ENCODE results near the gene PRDX6.
"Not testable (repeated sequence)": the region's sequence is repeated elsewhere in the genome, so short reads cannot be mapped to it uniquely, and the experiment has no call there.

Gene PRDX6

GRCh38 chr1:173489929-173490328 lies 12.8 kb downstream of the PRDX6 start:
- no peak for DNase-seq
- intact Hi-C loops (cut with DNase I): no loop called here

- no peak for DNase-seq
- intact Hi-C loops (cut with DNase I): no loop called here
Observed at GRCh38 chr1:173491508-173491907, 14.4 kb downstream of the PRDX6 start.

GRCh38 chr1:173493125-173493524 lies 16.0 kb downstream of the PRDX6 start:
- DNase-seq; intact Hi-C loops (cut with DNase I): not testable (repeated sequence)

- no peak for DNase-seq
- intact Hi-C loops (cut with DNase I): no loop called here
Observed at GRCh38 chr1:173495609-173496267, 18.6 kb downstream of the PRDX6 start.

- intact Hi-C loops (cut with DNase I): no loop called here
- DNase-seq: no peak
Observed at GRCh38 chr1:173496757-173497320, 19.7 kb downstream of the PRDX6 start.

GRCh38 chr1:173499729-173500128 lies 22.6 kb downstream of the PRDX6 start:
- intact Hi-C loops (cut with DNase I): no loop called here

GRCh38 chr1:173502104-173502503 lies 25.0 kb downstream of the PRDX6 start:
- intact Hi-C loops (cut with DNase I): no loop called here
- DNase-seq: peak in 1 of 10 donors; percentile 24

More at GRCh38 chr1:173499729-173500128, 22.6 kb downstream of the PRDX6 start:
- no peak for DNase-seq

- intact Hi-C loops (cut with DNase I): no loop called here
- DNase-seq: no peak
Observed at GRCh38 chr1:173503391-173503790, 26.3 kb downstream of the PRDX6 start.

- intact Hi-C loops (cut with DNase I): no loop called here
- no peak for DNase-seq
Observed at GRCh38 chr1:173504268-173504667, 27.1 kb downstream of the PRDX6 start.

GRCh38 chr1:173505391-173505790 lies 28.3 kb downstream of the PRDX6 start:
- intact Hi-C loops (cut with DNase I): no loop called here
- no peak for DNase-seq

GRCh38 chr1:173506437-173506836 lies 29.3 kb downstream of the PRDX6 start:
- DNase-seq: no peak
- intact Hi-C loops (cut with DNase I): no loop called here

- no peak for DNase-seq
- intact Hi-C loops (cut with DNase I): no loop called here
Observed at GRCh38 chr1:173507205-173507846, 30.2 kb downstream of the PRDX6 start.

GRCh38 chr1:173507847-173508209 lies 30.7 kb downstream of the PRDX6 start:
- intact Hi-C loops (cut with DNase I): no loop called here
- DNase-seq: no peak

GRCh38 chr1:173508541-173508940 lies 31.4 kb downstream of the PRDX6 start:
- intact Hi-C loops (cut with DNase I): no loop called here
- no peak for DNase-seq

GRCh38 chr1:173509797-173510196 lies 32.7 kb downstream of the PRDX6 start:
- DNase-seq: no peak
- intact Hi-C loops (cut with DNase I): no loop called here

- DNase-seq; intact Hi-C loops (cut with DNase I): not testable (repeated sequence)
Observed at GRCh38 chr1:173514503-173514902, 37.4 kb downstream of the PRDX6 start.

- intact Hi-C loops (cut with DNase I): no loop called here
- DNase-seq: no peak
Observed at GRCh38 chr1:173520799-173521198, 43.7 kb downstream of the PRDX6 start.

- intact Hi-C loops (cut with DNase I): no loop called here
- DNase-seq: no peak
Observed at GRCh38 chr1:173523329-173523728, 46.2 kb downstream of the PRDX6 start.

- intact Hi-C loops (cut with DNase I): no loop called here
- DNase-seq: no peak
Observed at GRCh38 chr1:173525926-173526325, 48.8 kb downstream of the PRDX6 start.

- DNase-seq: no peak
- intact Hi-C loops (cut with DNase I): no loop called here
Observed at GRCh38 chr1:173527151-173527826, 50.2 kb downstream of the PRDX6 start.

- intact Hi-C loops (cut with DNase I): no loop called here
- no peak for DNase-seq
Observed at GRCh38 chr1:173529106-173529505, 52.0 kb downstream of the PRDX6 start.
